WTC11 (cell line): ENCODE results near the gene PPM1G. TPM values are rescaled to one million over a fixed set of nuclear protein-coding genes. Genes with fewer than 3 reads are reported as not detected.
"Not testable (repeated sequence)": the region's sequence is repeated elsewhere in the genome, so short reads cannot be mapped to it uniquely, and the experiment has no call there.

ENCODE experiments used
- ATAC-seq: fragments of 200-7000 bp; cut with Tn5 transposase; 2 replicates; pipeline ENCODE4 v1.10.0; 2021; ENCODE audit warnings: mild to moderate bottlenecking, moderate library complexity
- CTCF ChIA-PET: fragments of 300-600 bp; sonication (Branson Sonifier 250); formaldehyde crosslinking; loops from one replicate; lab custom pipeline; 2021; ENCODE audit warnings: antibody characterized with exemption; lab: Charles Lee
- POLR2A ChIA-PET: fragments of 350-600 bp; sonication (Branson Sonifier 250); formaldehyde crosslinking; loops from one replicate; lab custom pipeline; 2021; ENCODE audit warnings: antibody characterized with exemption; lab: Charles Lee
- DNase-seq: peaks from one replicate; pipeline ENCODE4 v3.0.0; 2021; ENCODE audit warnings: low spot score
- H3K27ac Mint-ChIP-seq: 2 replicates; pipeline ENCODE4 v1.8.0; 2021; ENCODE audit warnings: mixed read lengths
- H3K27me3 Mint-ChIP-seq: 2 replicates; pipeline ENCODE4 v1.8.0; 2021; ENCODE audit warnings: low read depth, mild to moderate bottlenecking, moderate library complexity, mixed read lengths
- H3K36me3 Mint-ChIP-seq: 2 replicates; pipeline ENCODE4 v1.8.0; 2021; ENCODE audit warnings: mixed read lengths
- H3K4me1 Mint-ChIP-seq: 2 replicates; pipeline ENCODE4 v1.8.0; 2022; ENCODE audit warnings: mixed read lengths
- H3K4me3 Mint-ChIP-seq: 2 replicates; pipeline ENCODE4 v1.8.0; 2021; ENCODE audit warnings: mild to moderate bottlenecking, moderate library complexity, mixed read lengths
- H3K9me3 Mint-ChIP-seq: 2 replicates; pipeline ENCODE4 v1.8.0; 2021; ENCODE audit warnings: mixed read lengths
- ATF6 ChIP-seq: sonication (generic); formaldehyde crosslinking; IDR thresholded peaks from 2 replicates; pipeline ENCODE4 v1.8.1; 2023; ENCODE audit warnings: mild to moderate bottlenecking, missing genetic modification reagents
- CREB1 ChIP-seq: sonication (generic); formaldehyde crosslinking; IDR thresholded peaks from 2 replicates; pipeline ENCODE4 v1.8.0; 2023; ENCODE audit warnings: mild to moderate bottlenecking, missing genetic modification reagents
- ELF4 ChIP-seq: sonication (generic); formaldehyde crosslinking; IDR thresholded peaks from 2 replicates; pipeline ENCODE4 v1.8.1; 2022; ENCODE audit warnings: low read depth, mild to moderate bottlenecking, moderate library complexity, missing genetic modification reagents
- ESRRA ChIP-seq: sonication (generic); formaldehyde crosslinking; IDR thresholded peaks from 2 replicates; pipeline ENCODE4 v1.8.1; 2022; ENCODE audit warnings: mild to moderate bottlenecking, missing genetic modification reagents, borderline replicate concordance
- FOXP1 ChIP-seq: sonication (generic); formaldehyde crosslinking; IDR thresholded peaks from 2 replicates; pipeline ENCODE4 v1.8.0; 2022; ENCODE audit warnings: missing genetic modification reagents, mild to moderate bottlenecking, moderate library complexity, borderline replicate concordance
- GABPB1 ChIP-seq: sonication (generic); formaldehyde crosslinking; IDR thresholded peaks from 2 replicates; pipeline ENCODE4 v1.8.1; 2023; ENCODE audit warnings: mild to moderate bottlenecking, missing genetic modification reagents
- GRHL2 ChIP-seq: fragments of 250-450 bp; sonication (Bioruptor Pico); IDR thresholded peaks from 2 replicates; pipeline ENCODE4 v1.8.0; 2022; ENCODE audit warnings: mild to moderate bottlenecking, moderate library complexity; ENCODE audit not compliant: insufficient replicate concordance, severe bottlenecking
- IRF2 ChIP-seq: sonication (generic); formaldehyde crosslinking; IDR thresholded peaks from 2 replicates; pipeline ENCODE4 v1.8.0; 2022; ENCODE audit warnings: low read depth, missing genetic modification reagents, borderline replicate concordance
- JUN ChIP-seq: sonication (generic); formaldehyde crosslinking; IDR thresholded peaks from 2 replicates; pipeline ENCODE4 v1.8.0; 2023; ENCODE audit warnings: mild to moderate bottlenecking, missing genetic modification reagents
- KAT7 ChIP-seq: sonication (generic); formaldehyde crosslinking; IDR thresholded peaks from 2 replicates; pipeline ENCODE4 v1.8.1; 2023; ENCODE audit warnings: missing genetic modification reagents, mild to moderate bottlenecking, borderline replicate concordance
- MAX ChIP-seq: sonication (generic); formaldehyde crosslinking; IDR thresholded peaks from 2 replicates; pipeline ENCODE4 v1.8.0; 2022; ENCODE audit warnings: mild to moderate bottlenecking, missing genetic modification reagents
- MLX ChIP-seq: sonication (generic); formaldehyde crosslinking; IDR thresholded peaks from 2 replicates; pipeline ENCODE4 v1.8.1; 2023; ENCODE audit warnings: mild to moderate bottlenecking, missing genetic modification reagents, moderate library complexity
- NR2C2 ChIP-seq: sonication (generic); formaldehyde crosslinking; IDR thresholded peaks from 2 replicates; pipeline ENCODE4 v1.8.0; 2022; ENCODE audit warnings: mild to moderate bottlenecking, missing genetic modification reagents
- OVOL2 ChIP-seq: fragments of 250-450 bp; sonication (Bioruptor Pico); IDR thresholded peaks from 2 replicates; pipeline ENCODE4 v1.9.0; 2021; ENCODE audit warnings: mild to moderate bottlenecking, borderline replicate concordance
- PRDM15 ChIP-seq: sonication (generic); formaldehyde crosslinking; IDR thresholded peaks from 2 replicates; pipeline ENCODE4 v1.8.0; 2022; ENCODE audit warnings: missing genetic modification reagents
- RELA ChIP-seq: sonication (generic); formaldehyde crosslinking; IDR thresholded peaks from 2 replicates; pipeline ENCODE4 v1.8.1; 2022; ENCODE audit warnings: missing genetic modification reagents, mild to moderate bottlenecking, borderline replicate concordance
- RORB ChIP-seq: fragments of 250-450 bp; sonication (Bioruptor Pico); IDR thresholded peaks from 2 replicates; pipeline ENCODE4 v1.9.0; 2021; ENCODE audit warnings: mild to moderate bottlenecking
- SMAD4 ChIP-seq: sonication (generic); formaldehyde crosslinking; IDR thresholded peaks from 2 replicates; pipeline ENCODE4 v1.8.0; 2022; ENCODE audit warnings: mild to moderate bottlenecking, missing genetic modification reagents
- TEAD4 ChIP-seq: sonication (generic); formaldehyde crosslinking; IDR thresholded peaks from 2 replicates; pipeline ENCODE4 v1.8.0; 2022; ENCODE audit warnings: mild to moderate bottlenecking, missing genetic modification reagents
- ZBTB43 ChIP-seq: sonication (generic); formaldehyde crosslinking; IDR thresholded peaks from 2 replicates; pipeline ENCODE4 v1.8.1; 2023; ENCODE audit warnings: mild to moderate bottlenecking, missing genetic modification reagents
- ZMAT4 ChIP-seq: fragments of 250-450 bp; sonication (Bioruptor Pico); IDR thresholded peaks from 2 replicates; pipeline ENCODE4 v1.9.0; 2021; ENCODE audit warnings: mild to moderate bottlenecking
- ZNF263 ChIP-seq: sonication (generic); formaldehyde crosslinking; IDR thresholded peaks from 2 replicates; pipeline ENCODE4 v1.8.1; 2022; ENCODE audit warnings: low read depth, mild to moderate bottlenecking, moderate library complexity, missing genetic modification reagents
- ZNF671 ChIP-seq: fragments of 250-450 bp; sonication (Bioruptor Pico); IDR thresholded peaks from 2 replicates; pipeline ENCODE4 v1.8.0; 2021; ENCODE audit warnings: mild to moderate bottlenecking
- total RNA-seq: library from RNA; stranded (reverse); gene quantifications from 3 replicates; pipeline ENCODE4 v1.2.3, GENCODE V29; 2021

PPM1G gene
- total RNA-seq, 1 experiment from 2014 or later, result 193 TPM

- no peak for TF ChIP-seq CREB1 (CRISPR knock-in tag)
- no peak for TF ChIP-seq SMAD4 (CRISPR knock-in tag)
- TF ChIP-seq ZBTB43 (CRISPR knock-in tag), result no peak
Measured at GRCh38 chr2:27427863-27428212, 18.4 kb upstream of the PPM1G start (continued).

- POLR2A ChIA-PET, CTCF ChIA-PET, H3K27me3 Mint-ChIP-seq, DNase-seq, H3K36me3 Mint-ChIP-seq, H3K27ac Mint-ChIP-seq, H3K9me3 Mint-ChIP-seq, ATAC-seq, H3K4me3 Mint-ChIP-seq: not testable (repeated sequence)
- H3K4me1 Mint-ChIP-seq, result peaks cover 16% of the 10 kb centered on the region
Measured at GRCh38 chr2:27425039-27425438, 15.6 kb upstream of the PPM1G start.

GRCh38 chr2:27422958-27423357 lies 13.6 kb upstream of the PPM1G start:
- DNase-seq (no peak), ATAC-seq (no peak)
- TF ChIP-seq RORB (no peak), MLX (no peak), MAX (no peak), GRHL2 (CRISPR knock-in tag) (no peak), FOXP1 (CRISPR knock-in tag) (no peak), OVOL2 (CRISPR knock-in tag) (no peak), ZNF671 (no peak), ZMAT4 (CRISPR knock-in tag) (no peak), ZNF263 (CRISPR knock-in tag) (no peak)
- POLR2A ChIA-PET, result no interaction called here
- H3K27me3 Mint-ChIP-seq, result peaks cover 4% of the 10 kb centered on the region; the same call in 1 of the 2 replicates
- no peaks in the 10 kb centered on the region for H3K9me3 Mint-ChIP-seq
- H3K27ac Mint-ChIP-seq, result no peak overlapping the region
- H3K4me1 Mint-ChIP-seq, result peaks cover 7% of the 10 kb centered on the region
- no peaks in the 10 kb centered on the region for H3K36me3 Mint-ChIP-seq
- CTCF ChIA-PET, result no interaction called here
- no peak overlapping the region for H3K4me3 Mint-ChIP-seq

GRCh38 chr2:27421660-27422250 lies 12.4 kb upstream of the PPM1G start:
- Mint-ChIP-seq H3K27ac (no peak overlapping the region), H3K4me3 (no peak overlapping the region), H3K36me3 (no peaks in the 10 kb centered on the region), H3K27me3 (peaks cover 4% of the 10 kb centered on the region; the same call in 1 of the 2 replicates), H3K9me3 (no peaks in the 10 kb centered on the region), H3K4me1 (no peaks in the 10 kb centered on the region)
- DNase-seq (no peak), ATAC-seq (no peak)
- POLR2A ChIA-PET, result no interaction called here
- CTCF ChIA-PET, result no interaction called here
- TF ChIP-seq ESRRA (CRISPR knock-in tag) (no peak), MAX (no peak), JUN (no peak), ELF4 (CRISPR knock-in tag) (no peak), IRF2 (no peak), KAT7 (CRISPR knock-in tag) (no peak), NR2C2 (CRISPR knock-in tag) (no peak), PRDM15 (CRISPR knock-in tag) (no peak), GABPB1 (CRISPR knock-in tag) (no peak), ATF6 (CRISPR knock-in tag) (no peak), TEAD4 (CRISPR knock-in tag) (no peak), ZNF263 (CRISPR knock-in tag) (no peak), OVOL2 (CRISPR knock-in tag) (no peak), RELA (CRISPR knock-in tag) (no peak)
